Activated CD4-positive, CD25-positive, alpha-beta regulatory T cell (primary cell): ENCODE results near the gene TRIM49D2.
"Not testable (repeated sequence)": the region's sequence is repeated elsewhere in the genome, so short reads cannot be mapped to it uniquely, and the experiment has no call there.

Experiments
- DNase-seq, 4 experiments: peaks; one replicate each; lab custom pipeline; 2025; lab: John Stamatoyannopoulos, UW

TRIM49D2 gene

DNA sequence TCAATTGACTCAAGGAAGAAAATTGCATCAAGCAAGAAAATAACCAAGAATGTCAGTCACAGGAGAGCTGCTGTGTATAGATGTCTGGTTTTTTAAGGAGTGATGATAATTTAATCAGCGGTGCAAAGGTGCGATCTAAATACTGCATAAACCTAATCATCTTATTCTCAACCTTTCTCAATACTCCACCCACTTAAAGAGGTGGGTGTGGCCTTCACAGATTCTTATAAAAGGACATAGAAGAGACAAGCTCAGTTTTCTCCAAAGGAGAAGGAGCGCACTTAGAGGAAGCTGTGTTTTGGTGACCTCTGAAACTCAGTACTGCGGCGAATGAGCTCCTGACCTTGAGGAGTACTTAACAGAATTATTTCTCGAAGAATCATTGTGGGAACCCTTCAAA lies at the start of gene TRIM49D2:
TSS of gene TRIM49D2 (plus strand) at position 301 of the 400 bp plus-strand sequence. CDS start 2,698 bp downstream, outside the sequence.
- not testable (repeated sequence) for DNase-seq

DNA sequence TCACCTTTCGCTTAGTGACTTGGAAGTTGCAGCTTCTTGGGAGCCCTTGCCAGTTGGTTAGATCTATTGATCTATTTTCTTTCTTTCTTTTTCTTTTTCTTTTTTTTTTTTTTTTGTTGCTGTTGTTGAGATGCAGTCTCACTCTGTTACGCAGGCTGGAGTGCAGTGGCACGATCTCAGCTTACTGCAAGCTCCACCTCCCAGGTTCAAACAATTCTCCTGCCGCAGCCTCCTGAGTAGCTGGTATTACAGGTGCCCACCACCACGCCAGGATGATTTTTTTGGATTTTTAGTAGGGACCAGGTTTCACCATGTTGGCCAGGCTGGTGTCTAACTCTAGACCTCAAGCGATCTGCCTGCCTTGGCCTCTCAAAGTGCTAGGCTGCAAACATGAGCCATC lies 46.4 kb upstream of the TRIM49D2 start:
- not testable (repeated sequence) for DNase-seq

GRCh38 chr11:89893245-89893644 lies 30.6 kb upstream of the TRIM49D2 start:
- not testable (repeated sequence) for DNase-seq

DNA sequence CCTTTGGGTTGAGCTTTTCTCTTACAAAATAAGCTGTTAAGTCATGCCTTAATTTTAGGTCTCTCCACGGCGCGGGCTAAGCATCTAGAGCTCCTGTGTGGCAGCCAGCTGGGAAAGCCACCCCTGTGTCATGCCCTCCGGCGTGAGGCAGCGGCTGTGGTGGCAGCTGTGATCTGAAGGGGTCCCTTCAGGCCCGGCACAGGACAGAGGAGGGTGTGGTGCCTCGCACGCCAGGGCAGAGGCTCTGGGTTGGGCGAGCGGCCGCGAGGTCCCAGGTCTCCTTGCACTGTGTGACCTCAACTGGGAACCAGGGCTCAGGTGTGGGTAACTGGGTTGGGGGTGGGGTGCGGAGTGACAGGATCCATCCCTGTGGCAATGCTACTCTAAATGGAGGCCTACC lies 23.1 kb upstream of the TRIM49D2 start:
- not testable (repeated sequence) for DNase-seq

- DNase-seq = no peak
These were observed 1.6 kb upstream of the TRIM49D2 start, which contains the start of gene TRIM49D1 for GRCh38 chr11:89922195-89922660. TRIM49D1 (minus strand) TSS chr11:89922245; CDS start chr11:89917710, 4,535 bp downstream.

DNA sequence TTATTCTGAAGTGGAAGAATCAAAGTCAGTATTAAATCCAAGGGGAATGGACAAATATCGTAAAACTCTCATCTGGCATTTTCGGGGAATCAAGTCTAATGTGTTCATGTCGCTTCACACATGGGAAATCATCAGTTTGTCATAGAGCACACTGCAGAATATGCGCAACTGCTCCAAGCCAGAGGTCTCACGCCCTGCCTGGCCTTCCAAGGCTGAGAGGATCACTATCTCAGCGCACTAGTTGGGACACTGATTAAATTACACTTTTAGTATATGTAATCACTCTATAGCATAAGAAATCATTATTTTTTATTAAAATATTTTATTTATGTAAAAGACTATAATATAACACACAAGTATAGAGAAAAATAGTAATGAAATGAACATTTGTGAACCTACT lies 37.0 kb downstream of the TRIM49D2 start:
- not testable (repeated sequence) for DNase-seq

DNA sequence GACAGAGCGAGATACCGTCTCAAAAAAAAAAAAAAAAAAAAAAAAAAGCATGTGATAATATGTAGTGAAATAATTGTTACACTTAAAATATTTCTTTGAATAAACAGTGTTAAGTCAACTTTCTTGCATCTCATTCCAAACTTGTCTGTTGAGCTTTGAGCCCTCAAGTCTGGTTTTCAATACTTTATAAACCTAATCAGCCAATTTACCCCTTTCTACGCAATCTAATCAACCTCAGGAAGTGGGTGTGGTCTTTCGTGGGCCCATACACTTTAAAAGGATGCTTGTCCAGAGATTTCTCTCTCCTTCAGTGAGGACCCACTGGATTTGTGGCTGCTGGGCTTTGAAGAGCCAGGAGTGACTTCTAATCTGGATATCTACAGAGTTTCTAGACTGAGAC lies 41.9 kb downstream of the TRIM49D2 start, which contains the start of gene TRIM64:
TSS of gene TRIM64 (plus strand) at position 301 of the 400 bp plus-strand sequence. CDS start 2,467 bp downstream, outside the sequence.
- DNase-seq = not testable (repeated sequence)
